ENCODE data around the gene CIAO2A. TPM values are rescaled to one million over a fixed set of nuclear protein-coding genes. Genes with fewer than 3 reads are reported as not detected.

Gene CIAO2A
- total and polyA plus RNA-seq, 12 donors: 49.2 to 209 (median 118) TPM

GRCh38 chr15:64130159-64130558 is 36.5 kb upstream of the CIAO2A start:
- WGBS, 4 donors: 92 to 98% (median 95%) methylated on average over 3 of the region's 3 CpGs
- TF ChIP-seq POLR2A (IDR thresholded peaks at IDR 0.05): no peak
- TF ChIP-seq CTCF (IDR thresholded peaks at IDR 0.05): no peak

GRCh38 chr15:64127521-64128270 is 34.1 kb upstream of the CIAO2A start:
- TF ChIP-seq POLR2A (IDR thresholded peaks at IDR 0.05) (no peak), CTCF (IDR thresholded peaks at IDR 0.05) (no peak)
- H3K27me3 ChIP-seq: no peaks in the 10 kb centered on the region
- WGBS, 4 donors: 80 to 84% (median 81%) methylated on average over 6 of the region's 6 CpGs
- H3K4me1 ChIP-seq (replicated peaks in 1 of 2): no peaks in the 10 kb centered on the region
- intact Hi-C loops (cut with DNase I): no loop called here
- H3K27ac ChIP-seq: no peak overlapping the region
- no peak overlapping the region for H3K4me3 ChIP-seq
- no peak for DNase-seq
- no peaks in the 10 kb centered on the region for H3K9me3 ChIP-seq (replicated peaks in 1 of 3)
- H3K36me3 ChIP-seq (replicated peaks in 1 of 2): peaks cover 0 to 98% of the 10 kb centered on the region in 2 donors

More at GRCh38 chr15:64130159-64130558, 36.5 kb upstream of the CIAO2A start:
- intact Hi-C loops (cut with DNase I): no loop called here
- Histone ChIP-seq H3K36me3 (replicated peaks in 1 of 2) (peaks cover 0 to 97% of the 10 kb centered on the region in 2 donors), H3K4me1 (replicated peaks in 1 of 2) (peaks cover 7 to 15% of the 10 kb centered on the region in 2 donors), H3K4me3 (no peak overlapping the region), H3K9me3 (replicated peaks in 1 of 3) (no peaks in the 10 kb centered on the region), H3K27ac (no peak overlapping the region), H3K27me3 (no peaks in the 10 kb centered on the region)
- no peak for DNase-seq

DNA sequence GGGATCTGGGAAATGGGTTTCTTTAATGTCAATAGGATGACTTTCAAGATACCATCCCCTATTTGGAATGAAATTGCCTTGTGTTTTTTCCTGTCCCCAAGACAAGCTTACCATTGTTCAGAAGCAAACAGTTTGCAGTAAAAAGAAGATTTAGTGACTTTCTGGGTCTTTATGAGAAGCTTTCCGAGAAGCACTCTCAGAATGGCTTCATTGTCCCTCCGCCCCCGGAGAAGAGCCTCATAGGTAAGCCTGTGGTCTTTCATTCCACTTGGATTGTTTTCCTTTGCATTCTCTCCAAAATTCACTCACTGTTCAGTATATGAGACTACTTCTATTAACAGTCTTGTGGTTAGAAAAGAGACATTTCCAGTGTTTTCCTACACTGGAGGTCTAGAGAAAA is 32.3 kb upstream of the CIAO2A start:
- Histone ChIP-seq H3K4me1 (replicated peaks in 1 of 2) (no peaks in the 10 kb centered on the region), H3K27ac (no peak overlapping the region), H3K36me3 (replicated peaks in 1 of 2) (peaks cover 0 to 96% of the 10 kb centered on the region in 2 donors), H3K4me3 (no peak overlapping the region), H3K27me3 (no peaks in the 10 kb centered on the region), H3K9me3 (replicated peaks in 1 of 3) (no peaks in the 10 kb centered on the region)
- no peak for DNase-seq
- intact Hi-C loops (cut with DNase I): no loop called here
- WGBS, 4 donors: 65 to 89% (median 83%) methylated on average over 3 of the region's 3 CpGs
- TF ChIP-seq CTCF (IDR thresholded peaks at IDR 0.05) (no peak), POLR2A (IDR thresholded peaks at IDR 0.05) (no peak)

DNA sequence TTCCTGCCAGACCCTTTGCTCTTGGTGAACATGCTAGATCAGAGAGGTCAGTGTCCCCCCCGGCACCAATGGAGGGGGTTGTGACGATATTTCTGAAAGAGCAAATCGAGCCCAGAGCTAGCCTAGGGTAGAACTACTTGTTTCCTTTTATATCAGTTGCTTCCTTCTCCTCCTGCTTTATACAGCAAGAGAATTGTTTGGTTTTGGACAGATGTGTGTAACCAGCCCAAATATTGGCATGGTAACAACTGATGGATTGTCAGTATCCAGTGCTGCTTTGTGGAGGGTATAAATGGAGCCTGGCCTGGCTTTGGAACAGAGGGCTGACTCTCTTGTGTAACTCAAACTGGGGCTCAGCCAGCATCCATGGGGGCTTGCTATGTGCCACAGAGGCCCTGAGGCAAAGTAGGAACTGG is 29.3 kb upstream of the CIAO2A start:
- Histone ChIP-seq H3K4me1 (replicated peaks in 1 of 2) (no peaks in the 10 kb centered on the region), H3K4me3 (no peak overlapping the region), H3K27me3 (no peaks in the 10 kb centered on the region), H3K9me3 (replicated peaks in 1 of 3) (no peaks in the 10 kb centered on the region), H3K27ac (no peak overlapping the region), H3K36me3 (replicated peaks in 1 of 2) (peaks cover 0 to 97% of the 10 kb centered on the region in 2 donors)
- DNase-seq: no peak
- WGBS, 4 donors: 52 to 84% (median 73%) methylated on average over 3 of the region's 3 CpGs
- intact Hi-C loops (cut with DNase I): no loop called here
- TF ChIP-seq POLR2A (IDR thresholded peaks at IDR 0.05): no peak
- TF ChIP-seq CTCF (IDR thresholded peaks at IDR 0.05): no peak
